GM10248 (cell line): ENCODE data around the gene KLF14.

Experiments used
- CTCF ChIA-PET: fragments of 300-600 bp; sonication (Branson Sonifier 250); formaldehyde crosslinking; extraction: SDS; loops from one replicate; lab custom pipeline; 2021; ENCODE audit warnings: antibody characterized with exemption; lab: Yijun Ruan, JAX
- POLR2A ChIA-PET: fragments of 350-650 bp; sonication (Branson Sonifier 250); formaldehyde crosslinking; extraction: SDS; loops from one replicate; lab custom pipeline; 2020; ENCODE audit warnings: antibody characterized with exemption; lab: Yijun Ruan, JAX
- DNase-seq: peaks from one replicate; pipeline ENCODE4 v3.0.0; 2012; ENCODE audit errors: extremely low spot score
- TF ChIP-seq, protein P1 (sequence below): IDR thresholded peaks from 2 replicates; pipeline ENCODE4 v1.5.1; 2012; ENCODE audit warnings: mild to moderate bottlenecking, low read depth; ENCODE audit errors: extremely low read depth, missing control alignments, control extremely low read depth

The KLF14 gene

DNA sequence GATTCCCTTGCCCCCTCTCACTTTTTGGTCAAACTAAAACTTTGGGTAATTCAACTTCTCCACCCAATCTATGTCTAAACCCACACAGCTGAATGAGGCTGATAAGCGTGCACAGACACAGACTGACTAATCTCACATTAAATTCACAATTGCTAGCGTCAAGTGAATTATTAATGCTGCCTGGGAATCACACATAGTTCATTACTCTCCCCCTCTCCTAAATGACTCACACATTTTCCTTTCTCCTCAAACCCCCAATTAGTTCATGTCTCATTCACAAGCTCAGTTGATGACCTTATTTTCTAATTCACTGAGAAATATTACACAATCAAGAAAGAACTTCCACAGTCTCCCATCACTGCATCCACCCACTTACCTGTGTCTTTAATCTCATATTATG, 14.5 kb downstream of the KLF14 start:
- ChIA-PET POLR2A (no interaction called here), CTCF (no interaction called here)
- TF ChIP-seq, protein P1, sequence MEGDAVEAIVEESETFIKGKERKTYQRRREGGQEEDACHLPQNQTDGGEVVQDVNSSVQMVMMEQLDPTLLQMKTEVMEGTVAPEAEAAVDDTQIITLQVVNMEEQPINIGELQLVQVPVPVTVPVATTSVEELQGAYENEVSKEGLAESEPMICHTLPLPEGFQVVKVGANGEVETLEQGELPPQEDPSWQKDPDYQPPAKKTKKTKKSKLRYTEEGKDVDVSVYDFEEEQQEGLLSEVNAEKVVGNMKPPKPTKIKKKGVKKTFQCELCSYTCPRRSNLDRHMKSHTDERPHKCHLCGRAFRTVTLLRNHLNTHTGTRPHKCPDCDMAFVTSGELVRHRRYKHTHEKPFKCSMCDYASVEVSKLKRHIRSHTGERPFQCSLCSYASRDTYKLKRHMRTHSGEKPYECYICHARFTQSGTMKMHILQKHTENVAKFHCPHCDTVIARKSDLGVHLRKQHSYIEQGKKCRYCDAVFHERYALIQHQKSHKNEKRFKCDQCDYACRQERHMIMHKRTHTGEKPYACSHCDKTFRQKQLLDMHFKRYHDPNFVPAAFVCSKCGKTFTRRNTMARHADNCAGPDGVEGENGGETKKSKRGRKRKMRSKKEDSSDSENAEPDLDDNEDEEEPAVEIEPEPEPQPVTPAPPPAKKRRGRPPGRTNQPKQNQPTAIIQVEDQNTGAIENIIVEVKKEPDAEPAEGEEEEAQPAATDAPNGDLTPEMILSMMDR, result no peak
- no peak for DNase-seq

DNA sequence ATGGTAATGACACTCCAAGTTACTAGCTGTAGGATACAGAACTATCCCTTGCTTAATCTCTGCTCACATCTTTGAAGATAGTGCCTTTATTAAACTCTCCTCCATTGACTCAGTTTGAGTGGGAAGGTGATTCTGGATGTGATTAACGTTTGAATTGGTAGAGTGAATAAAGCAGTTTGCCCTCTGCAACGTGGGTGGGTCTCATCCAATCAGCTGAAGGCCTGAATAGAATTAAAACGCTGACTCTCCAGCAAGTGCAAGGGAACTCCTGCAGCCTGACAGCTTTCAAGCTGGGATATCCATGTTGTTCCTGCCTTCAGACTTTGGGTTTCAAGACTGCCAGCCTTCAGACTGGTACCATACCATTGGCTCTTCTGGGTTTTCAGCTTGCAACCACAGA, 21.6 kb downstream of the KLF14 start:
- POLR2A ChIA-PET, result no interaction called here
- CTCF ChIA-PET, result interaction anchor here (1.1 to 1.2 kb wide), 2 partner anchors 46 to 640 kb away, joined by 3 read pairs; no protein-coding TSS in a partner anchor
- TF ChIP-seq, protein P1, result no peak
- DNase-seq, result no peak

DNA sequence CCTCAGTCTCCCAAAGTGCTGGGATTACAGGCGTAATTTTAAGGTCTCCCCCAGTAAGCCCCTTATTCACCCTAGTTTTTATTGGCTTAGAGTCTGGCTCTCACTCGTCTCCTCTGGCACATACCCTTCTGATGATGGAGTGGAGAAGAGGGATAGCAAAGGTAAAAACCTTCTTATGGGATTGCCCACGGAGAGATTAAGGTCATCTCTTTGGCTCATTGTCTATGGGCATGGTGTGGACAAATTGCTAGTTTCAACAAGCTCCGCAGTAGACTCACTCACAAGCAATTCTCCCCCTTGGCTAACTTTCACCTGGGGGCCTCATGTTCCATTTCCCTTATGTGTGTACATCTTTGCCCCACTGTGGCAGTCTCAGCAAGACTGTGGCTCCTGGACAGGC, 25.2 kb downstream of the KLF14 start:
- DNase-seq, result no peak
- TF ChIP-seq, protein P1, result no peak
- ChIA-PET CTCF (no interaction called here), POLR2A (no interaction called here)

DNA sequence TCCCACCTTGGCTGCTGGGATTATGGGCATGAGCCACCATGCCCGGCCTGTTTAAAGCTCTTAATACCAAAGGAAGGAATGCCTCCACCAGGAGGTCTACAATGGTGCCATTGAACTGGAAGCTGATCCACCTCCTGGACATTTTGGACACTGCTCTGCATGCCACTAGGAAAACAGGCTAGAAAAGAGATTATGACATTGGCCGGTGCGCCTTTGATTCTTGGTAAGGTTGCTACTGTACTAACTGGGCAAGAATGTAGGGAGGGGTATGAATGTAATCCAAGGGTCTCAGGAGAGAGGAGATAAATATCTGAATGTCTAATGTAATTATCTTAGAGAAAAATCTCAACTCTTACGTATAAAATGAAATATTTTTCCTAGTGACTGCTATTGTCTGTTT, 26.0 kb downstream of the KLF14 start:
- POLR2A ChIA-PET, result no interaction called here
- no peak for DNase-seq
- TF ChIP-seq, protein P1, result no peak
- CTCF ChIA-PET, result no interaction called here

DNA sequence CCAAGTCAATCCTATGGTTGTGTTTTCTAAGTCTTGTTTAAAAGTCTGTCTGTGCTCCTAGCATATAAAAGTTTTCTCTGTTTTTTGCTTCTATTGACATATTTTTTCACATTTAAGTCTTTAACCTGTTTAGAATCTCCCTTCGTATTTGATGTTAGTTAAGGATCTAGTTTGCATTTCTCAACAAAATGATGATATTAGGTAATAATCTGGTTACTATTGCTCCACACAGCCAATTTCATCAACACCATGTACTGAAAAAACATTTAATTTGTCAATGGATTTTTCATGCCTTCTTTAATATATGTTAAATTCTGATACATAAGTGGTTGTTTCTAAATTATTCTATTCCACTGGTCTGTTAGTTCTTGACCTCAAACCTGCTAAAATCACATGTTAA, 30.2 kb downstream of the KLF14 start:
- DNase-seq, result no peak
- CTCF ChIA-PET, result no interaction called here
- TF ChIP-seq, protein P1, result no peak
- POLR2A ChIA-PET, result no interaction called here

DNA sequence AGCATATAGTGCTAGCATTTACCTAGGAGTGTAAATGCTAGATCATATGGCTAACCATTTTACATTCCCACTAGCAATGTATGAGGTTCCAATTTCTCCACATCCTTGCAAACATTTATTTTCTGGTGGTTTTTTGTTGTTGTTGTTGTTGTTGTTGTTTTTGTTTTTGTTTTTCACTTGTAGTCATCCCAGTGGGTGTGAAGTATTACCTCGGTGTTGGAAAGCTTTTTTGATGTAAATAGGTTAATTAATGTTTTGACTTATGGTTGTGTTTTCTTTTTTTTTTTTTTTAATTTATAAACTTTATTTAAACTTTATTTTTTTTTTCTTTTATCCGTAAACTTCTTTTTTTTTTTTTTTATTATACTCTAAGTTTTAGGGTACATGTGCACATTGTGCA, 32.4 kb downstream of the KLF14 start:
- DNase-seq, result no peak
- TF ChIP-seq, protein P1, result no peak
- POLR2A ChIA-PET, result no interaction called here
- CTCF ChIA-PET, result no interaction called here

DNA sequence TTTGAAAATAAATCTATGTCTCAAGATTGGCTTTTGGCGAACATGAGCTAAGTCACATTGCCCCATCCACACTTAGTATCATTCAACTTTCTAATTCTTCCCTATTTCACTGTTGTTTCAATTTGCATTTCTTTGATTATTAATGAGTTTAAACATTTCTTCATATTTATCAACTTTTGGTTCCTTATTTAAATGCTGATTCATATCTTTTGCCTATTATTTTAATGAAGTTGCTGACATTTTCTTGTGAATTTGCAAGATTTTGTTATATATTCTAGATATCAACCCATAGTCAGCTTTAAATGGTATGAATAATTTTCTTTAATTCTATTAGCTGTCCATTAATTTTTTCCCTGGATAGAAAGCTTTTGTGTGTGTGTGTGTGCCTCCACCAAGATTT, 33.2 kb downstream of the KLF14 start:
- ChIA-PET CTCF (interaction anchor here (1.5 kb wide), 1 partner anchor 10 kb away, joined by 5 read pairs; no protein-coding TSS in a partner anchor), POLR2A (no interaction called here)
- no peak for DNase-seq
- TF ChIP-seq, protein P1, result no peak
